Ramos (cell line): ENCODE data around the gene CCDC47.
"Not testable (repeated sequence)": the region's sequence is repeated elsewhere in the genome, so short reads cannot be mapped to it uniquely, and the experiment has no call there.

ENCODE experiments used
- in situ Hi-C: fragments of 300-500 bp; cut with MboI; formaldehyde crosslinking; loops from one replicate; pipeline ENCODE4 v1.14.3; 2022; ENCODE audit warnings: low sequenced_read_pairs; ENCODE audit not compliant: unreplicated experiment

Gene CCDC47

DNA sequence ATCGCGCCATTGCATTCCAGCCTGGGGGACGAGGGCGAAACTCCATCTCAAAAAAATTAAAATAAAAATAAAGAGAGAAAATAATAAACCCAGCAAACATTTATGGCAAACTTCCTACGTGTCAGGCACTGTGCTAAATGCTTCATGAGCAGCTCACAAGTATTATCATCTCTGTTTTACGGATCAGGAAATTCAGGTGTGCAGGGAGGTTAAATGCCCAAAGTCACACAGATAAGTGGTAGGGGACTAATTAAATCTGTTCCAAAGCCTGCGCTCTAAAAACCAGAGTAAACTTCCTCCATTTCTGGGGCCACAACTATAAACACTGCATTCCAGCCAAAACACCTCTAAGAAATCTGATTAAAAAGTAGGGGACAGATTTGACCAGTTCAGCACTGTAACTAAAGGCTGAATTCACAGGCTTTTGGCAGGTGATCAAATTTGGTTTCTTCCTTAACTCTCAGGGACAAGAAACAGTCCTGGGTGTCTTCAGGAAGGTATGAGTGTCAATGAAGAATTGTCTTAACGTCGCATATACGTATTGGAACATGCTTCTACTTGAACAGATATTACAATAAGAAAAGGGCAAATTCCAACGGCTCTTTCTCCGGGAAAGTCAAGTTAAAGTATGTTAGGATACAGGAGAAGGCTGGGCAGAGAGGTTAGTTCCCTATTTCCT is 32.8 kb downstream of the CCDC47 start:
- in situ Hi-C loops, result no loop called here

DNA sequence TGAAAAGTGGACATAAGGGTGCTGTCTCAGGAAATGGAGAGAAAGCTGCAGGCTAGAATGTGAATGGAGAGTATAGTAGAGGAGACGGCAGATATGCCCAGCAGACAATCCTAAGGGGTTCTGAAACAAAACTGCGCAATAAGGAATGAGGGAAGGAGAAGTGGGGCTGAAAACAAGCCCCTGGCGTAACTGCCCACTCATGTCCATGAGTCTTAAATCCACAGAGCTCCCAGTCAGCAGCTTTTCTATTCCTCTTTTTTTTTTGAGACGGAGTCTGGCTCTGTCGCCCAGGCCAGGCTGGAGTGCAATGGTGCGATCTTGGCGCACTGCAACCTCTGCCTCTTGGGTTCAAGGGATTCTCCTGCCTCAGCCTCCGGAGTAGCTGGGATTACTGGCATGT is 37.7 kb downstream of the CCDC47 start:
- in situ Hi-C loops, result no loop called here

DNA sequence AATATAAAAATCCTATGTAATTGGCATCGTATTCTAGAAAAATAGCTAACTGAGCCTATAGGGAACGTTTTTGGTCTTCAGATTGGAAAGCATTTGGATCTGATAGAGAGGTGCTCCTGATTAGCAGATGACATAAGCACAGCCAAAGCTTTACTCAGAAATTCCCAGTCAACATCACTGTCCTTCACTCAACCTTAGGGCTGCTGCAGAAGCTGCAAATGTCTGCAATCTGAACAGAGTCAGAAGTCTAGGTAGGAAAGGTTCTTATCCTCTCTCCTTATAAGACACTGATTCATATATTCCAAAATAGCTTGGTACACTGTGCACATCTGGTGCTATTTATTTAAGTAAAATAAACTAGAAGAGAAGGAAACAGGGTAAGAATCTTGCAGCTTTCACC is 51.0 kb downstream of the CCDC47 start:
- in situ Hi-C loops, result no loop called here

DNA sequence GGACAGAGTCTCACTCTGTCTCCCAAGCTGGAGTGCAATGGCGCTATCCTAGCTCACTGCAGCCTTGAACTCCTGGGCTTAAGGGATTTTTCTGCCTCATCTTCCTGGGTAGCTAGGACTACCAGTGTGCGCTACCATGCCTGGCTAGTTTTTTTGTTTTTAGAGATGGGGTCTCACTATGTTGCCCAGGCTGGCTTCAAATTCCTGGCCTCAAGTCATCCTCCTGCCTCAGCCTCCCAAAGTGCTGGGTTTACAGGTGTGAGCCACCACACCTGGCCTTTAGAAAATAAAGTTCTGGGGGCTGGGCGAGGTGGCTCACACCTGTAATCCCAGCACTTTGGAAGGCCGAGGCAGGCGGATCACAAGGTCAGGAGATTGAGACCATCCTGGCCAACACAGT is 53.2 kb downstream of the CCDC47 start:
- in situ Hi-C loops, result not testable (repeated sequence)

DNA sequence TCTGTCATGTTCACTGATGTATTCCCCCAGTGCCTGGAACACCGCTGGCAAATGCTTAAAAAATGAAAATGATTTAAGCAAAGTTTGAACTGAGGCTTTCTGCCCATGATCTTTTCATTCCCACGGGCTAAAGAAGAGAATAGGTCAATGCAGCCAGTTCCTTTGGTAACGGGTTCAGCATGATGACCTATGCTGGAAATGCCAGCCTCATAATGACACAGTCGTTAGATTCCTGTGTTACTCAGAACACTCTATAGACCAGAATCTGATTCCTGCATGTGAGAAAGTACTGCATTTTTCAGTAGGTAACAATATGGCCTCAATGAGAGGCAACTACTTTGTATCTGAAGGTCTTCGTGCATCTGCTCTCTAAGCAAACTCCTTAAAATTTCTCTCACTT is 54.4 kb downstream of the CCDC47 start:
- in situ Hi-C loops, result no loop called here

DNA sequence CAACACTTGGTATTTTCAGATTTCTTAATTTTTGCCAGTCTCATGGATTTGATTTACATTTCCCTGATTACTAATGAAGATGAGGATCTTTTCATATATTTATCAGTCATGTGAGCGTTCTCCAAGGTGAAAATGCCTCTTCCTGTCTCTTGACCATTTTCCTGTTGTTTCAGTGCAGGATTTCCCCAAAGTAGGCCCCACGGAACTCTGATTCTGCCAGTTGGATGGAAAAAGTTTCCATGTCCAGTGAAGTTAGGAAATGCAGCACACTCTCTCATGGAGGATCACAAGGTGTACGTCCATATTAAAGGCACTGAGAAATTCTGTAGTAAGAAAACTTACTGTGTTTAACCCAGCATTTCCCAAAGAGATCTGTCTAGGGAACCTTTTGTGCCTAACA is 57.0 kb downstream of the CCDC47 start:
- in situ Hi-C loops, result no loop called here

DNA sequence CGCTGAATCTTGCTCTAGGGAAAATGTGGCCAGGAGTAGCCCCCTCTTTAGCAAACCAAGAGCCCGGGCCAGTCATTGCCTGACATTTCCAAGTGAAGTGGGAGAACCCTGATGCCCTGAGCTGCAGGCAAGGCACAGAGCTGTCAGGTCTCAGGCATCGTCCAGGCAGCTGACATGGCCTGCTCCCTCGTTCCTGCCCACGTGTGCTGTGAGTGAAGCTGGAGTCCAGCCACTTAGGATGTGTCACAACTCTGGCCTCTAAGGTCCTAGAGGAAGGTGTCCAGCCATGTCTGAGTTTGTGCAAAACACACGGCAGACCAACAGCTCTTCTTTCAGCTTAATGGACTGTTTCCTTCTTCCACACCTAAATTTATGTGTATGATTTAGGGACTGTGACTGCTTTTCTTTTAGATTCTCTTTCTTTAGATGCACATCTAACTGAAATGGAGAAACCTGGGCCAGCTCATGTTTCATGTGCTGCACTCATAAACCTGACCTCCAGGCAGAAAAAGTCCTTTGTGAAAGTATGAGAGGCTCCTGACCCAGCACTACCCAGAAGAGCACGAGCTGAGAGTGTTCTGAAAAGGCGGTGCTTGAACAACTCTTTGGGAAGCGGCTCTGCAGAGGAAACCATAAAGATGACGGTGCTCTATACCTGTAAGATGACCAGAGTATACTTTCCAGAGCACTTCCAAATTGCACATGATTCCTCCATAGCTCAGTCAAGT is 58.7 kb downstream of the CCDC47 start:
- in situ Hi-C loops, result no loop called here

DNA sequence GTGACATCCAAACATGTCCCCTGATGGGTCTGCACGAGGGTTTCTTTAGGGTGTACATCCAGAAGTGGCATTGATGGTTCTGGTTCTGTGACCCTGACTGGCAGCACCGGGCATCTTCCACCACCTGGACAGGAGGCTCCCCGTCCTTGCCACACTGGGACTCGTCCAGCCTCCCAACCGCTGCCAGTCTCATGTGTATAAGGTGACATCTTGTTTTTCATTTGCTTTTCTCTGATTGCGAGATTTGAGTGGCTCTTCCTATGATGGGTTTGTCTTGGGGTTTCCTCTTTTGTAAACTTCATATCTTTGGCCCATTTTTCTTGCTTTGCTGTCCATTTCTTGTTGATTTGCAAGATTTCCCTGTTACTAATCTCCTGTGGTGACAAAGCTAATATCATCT is 64.3 kb downstream of the CCDC47 start:
- in situ Hi-C loops, result no loop called here

DNA sequence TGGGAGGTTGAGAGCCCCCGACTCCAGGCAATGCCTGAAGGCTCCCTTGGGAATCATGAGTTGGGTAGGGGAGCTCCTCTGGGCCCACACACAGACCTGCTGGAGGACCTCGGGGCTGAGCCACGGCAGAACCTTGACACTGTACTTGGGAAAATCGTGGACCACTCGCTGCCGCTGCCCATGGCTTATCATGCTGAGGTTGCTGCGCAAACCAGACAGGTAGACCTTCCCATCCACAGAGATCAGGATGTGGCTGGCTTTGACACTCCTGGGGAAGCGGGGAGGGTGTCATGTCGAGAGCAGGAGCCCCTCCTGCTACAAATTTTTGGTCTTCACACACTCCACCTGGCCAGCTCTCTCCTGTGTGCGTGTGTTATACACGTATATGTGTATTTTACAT is 66.2 kb downstream of the CCDC47 start:
- in situ Hi-C loops, result no loop called here

DNA sequence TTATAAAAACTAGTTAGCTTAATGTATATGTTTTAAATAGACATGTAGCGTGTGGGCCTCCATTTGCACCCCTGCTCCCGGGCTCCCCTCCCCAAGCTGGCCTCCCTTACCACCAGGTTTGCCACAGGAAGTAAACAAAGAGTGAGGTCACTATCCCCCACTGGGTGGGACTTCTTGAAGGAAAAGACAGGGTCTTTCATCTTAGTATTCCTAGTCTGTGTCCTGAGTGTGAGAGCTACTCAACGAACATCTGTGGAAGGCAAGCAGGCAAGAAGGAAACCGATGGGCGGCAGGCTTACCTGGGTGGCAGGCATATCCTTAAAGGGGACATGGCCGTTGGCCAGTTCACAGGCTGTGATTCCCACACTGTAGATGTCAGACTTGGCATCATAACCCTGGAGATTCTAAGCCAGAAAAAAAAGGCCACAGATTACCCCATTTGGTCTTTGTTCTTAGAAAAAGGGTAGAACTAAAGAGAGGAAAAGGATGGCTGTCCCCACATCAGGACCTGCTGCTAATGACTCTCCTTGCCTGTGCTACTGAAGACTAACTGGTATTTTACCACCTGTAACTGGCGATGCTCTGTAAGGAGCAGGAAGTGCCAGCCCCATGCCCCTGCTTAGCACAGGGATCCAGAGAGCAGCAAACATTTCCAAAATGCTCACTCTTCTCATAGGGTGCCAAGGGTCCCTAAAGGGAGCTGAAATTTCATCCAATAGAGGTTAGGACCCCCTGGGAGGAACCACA is 66.9 kb downstream of the CCDC47 start:
- in situ Hi-C loops, result no loop called here

DNA sequence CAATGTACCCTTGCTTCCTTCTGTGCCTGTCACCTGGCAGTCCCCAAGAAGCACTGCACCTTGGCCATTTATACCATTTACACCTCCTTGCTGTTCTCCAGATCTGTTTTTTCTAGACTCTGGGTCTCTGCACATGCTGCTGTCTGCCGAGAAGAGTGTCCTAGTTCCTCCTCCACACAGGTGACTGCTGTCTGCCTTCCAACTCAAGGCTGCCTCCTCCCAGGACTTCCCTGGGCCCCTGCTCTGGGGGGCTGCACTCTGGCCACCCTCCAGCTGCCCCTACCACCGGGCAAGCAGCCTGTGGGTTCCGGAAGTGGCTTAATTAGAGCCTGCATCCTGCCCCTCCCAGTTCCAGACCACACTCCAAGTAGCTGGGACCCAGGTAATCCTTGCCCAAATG is 67.7 kb downstream of the CCDC47 start:
- in situ Hi-C loops, result no loop called here

DNA sequence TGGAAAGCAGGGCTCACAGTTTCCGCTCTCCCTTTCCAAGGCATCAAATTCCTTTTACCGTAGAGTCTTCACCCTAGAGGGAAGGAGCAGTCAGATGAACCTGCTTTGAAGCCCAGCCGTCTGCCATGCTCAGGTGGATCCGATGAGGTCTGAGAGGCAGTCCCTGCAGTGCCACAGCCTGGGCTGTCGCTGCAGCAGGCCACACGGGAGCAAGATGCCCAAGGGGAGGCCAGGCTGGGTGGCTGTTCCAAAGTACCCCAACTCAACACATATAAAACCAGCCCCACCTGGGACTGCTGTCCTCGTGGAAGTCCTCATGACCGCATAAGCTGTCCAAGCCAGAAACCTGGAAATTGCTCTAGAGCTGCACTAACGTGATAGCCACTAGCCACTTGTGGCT is 68.6 kb downstream of the CCDC47 start:
- in situ Hi-C loops, result no loop called here

DNA sequence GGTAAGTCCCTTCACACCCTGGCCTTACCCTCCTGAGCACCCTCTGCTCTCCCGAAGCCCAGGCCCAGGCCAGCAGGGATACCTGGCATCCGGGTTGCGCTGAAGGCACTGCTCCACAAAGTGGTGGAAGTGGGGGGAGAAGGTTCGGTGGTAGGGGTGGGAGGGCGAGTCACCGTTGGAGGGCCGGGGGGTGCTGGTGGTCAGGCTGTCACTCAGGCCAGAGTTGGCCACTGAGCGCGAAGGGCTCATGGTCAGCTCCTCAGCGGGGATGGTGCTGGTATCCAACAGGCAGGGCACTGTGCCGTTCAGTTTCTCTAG is 69.2 kb downstream of the CCDC47 start:
- in situ Hi-C loops, result no loop called here

DNA sequence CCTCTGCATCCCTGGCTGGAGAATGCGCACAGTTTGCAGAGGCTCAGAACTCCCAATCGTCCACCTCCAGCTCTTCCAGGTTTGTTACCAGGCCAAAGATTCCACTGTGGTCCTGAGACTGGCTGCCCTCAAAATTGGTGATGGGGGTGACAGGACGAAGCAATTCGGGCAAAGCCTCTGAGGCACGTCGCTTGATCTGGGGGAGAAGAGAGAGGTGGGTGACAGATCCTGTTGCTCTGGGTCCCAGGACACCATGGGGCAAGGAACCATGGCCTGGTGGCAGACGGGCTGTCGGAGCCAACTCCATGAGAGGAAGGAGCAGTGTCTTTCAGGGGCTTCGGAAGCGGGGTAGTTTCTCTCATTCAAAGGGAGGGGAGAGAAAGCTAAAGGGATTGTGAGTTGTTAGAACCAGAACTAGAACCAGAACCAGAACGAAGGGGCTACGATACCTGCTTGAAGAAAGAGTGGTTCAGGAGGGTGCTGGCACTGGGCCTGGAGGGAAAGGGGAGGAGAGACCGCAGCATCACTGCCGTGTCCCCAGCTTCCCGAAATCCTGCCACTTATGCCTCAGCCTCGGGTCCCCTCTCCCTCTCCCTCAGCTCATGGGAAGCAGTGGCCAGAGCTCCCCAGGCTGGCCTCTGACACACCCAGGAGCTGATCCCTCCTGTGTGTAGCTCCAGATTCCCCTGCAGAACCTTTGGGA is 69.7 kb downstream of the CCDC47 start:
- in situ Hi-C loops, result no loop called here

DNA sequence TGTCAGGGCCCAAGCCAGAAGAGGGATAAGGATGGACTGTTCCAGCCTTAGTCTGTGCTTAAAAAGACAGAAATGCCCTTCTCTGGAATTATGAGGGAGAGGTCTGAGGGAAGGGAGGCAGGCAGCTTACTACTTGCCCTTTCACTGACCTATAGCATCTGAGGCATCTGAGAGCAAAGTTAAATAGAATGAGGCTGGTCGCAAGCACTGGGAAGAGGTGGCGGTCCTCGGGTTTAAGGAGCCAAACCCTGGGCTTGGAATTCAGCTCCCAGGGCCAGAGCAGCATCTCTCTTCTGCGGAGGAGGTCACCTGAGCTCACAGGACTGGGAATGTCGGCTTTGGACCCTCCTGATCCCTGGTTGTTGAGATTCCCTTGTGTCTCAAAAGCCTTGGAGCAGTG is 70.4 kb downstream of the CCDC47 start:
- in situ Hi-C loops, result no loop called here

DNA sequence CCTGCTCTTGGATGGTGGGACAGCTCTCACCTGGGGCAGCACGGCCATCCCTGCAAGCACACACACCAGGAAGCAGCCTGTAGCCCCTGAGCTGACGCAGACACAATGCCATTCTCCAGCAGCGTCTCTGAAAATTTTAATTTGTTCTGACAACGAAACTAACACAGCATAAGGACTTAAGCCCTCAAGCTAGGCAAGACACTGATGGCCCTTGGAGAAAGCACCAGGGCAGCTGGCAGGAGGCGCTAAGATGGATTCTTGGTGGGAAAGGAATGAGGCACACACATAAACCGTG is 70.7 kb downstream of the CCDC47 start:
- in situ Hi-C loops, result no loop called here

DNA sequence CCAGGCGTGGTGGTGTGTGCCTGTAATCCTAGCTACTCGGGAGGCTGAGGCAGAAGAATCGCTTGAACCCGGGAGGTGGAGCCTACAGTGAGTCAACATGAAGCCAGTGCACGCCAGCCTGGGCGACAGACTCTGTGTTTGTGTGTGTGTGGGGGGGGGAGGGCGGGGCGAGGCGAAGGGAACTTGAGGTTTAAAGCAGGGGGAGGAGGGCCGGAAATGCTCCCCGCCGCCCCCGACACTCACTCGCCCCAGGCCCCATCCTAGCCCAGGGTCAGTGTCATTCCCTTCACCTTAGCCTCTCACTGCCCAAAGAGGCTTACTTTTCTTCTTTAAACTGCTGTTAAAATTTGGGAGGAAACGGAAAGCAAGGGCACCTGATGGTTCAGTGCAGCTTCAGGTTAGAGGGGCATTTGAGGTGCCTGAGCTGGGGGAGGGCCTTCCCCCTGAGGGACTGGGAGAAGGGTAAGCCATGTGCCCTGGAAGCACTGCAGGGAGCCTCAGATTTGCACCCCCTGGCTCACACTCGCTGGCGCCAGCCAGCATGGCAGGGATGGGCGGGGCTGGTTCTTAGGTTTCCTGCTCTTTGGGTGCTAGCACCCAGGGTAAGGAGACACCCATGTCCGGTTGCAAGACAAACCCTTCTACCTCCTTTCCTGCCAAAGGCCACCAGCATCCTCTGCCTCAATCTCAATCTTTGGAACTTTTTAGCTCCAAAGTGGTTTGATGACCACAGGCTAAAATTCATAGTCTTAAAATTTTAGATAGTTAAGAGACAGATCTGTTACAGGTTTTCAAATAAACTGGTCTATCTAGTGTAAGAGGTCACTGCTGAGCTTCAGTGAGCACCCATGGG is 71.3 kb downstream of the CCDC47 start:
- in situ Hi-C loops, result no loop called here

DNA sequence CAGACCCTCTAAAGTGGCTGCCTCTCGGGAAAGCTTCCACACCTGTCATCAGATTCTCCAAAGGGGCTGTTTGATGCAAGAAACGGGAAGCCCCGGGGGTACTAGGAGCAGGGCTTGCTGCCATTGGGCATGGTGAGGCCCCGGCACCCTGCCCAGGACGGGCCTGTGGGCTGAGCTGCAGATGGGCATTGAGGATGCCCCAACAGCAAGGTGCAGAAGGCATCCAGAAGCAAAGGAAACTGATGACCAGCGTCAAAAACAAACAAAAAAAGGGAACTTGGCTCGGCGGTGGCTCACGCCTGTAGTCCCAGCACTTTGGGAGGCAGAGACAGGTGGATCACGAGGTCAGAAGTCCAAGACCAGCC is 72.0 kb downstream of the CCDC47 start:
- in situ Hi-C loops, result no loop called here

DNA sequence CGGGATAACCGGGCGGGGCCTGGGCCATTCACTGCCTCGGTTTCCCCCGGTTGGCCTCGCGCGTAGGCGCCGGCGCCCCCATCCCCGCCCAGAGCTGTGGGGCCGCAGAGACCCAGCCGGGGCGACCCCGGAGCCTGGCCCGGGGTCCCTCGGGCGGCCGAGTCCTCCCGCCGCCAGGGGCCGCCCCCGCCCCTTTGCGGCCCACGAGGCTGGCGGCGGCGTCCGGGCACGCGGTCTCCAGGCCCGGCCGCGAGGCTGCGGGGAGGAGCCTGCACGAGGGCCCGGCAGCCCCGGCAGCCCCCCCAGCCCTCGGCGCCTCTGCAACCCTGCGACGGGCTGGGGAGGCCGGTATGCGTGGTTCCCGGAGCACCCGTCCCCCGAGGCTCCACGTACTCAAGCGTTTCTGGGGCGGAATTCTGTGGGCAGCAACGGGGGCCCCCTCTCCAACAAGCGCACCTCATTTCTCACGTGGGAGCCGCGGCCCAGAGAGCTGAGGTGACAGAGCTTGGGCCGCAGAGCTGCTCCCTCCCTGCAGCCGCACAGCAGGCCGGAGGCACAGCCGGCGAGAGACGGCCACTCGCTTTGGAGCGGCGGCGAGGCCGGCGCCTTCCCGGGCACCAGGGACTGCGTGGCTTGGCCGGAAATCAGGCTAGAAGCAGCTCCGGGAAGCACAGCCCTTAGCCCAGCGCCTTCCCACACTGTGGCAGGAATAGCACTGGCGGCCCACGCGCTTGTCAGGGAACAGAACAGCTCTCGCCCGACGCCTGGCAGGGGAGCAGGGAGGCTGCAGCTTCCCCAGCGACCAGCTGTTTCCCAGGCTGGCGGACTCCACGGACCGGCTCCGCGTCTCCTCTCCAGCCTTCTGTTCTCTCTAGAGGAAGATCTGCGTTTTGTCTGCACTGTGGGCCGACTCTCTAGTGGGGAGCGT is 72.6 kb downstream of the CCDC47 start:
- in situ Hi-C loops, result no loop called here
